ENCODE data around the gene CLEC17A. TPM values are rescaled to one million over a fixed set of nuclear protein-coding genes. Genes with fewer than 3 reads are reported as not detected.

CLEC17A gene
- total and polyA plus RNA-seq, 2 of the 13 experiments (the other 11 are each of a cell fraction or from before 2014, with no cell fraction given) = not detected

GRCh38 chr19:14571695-14572490 lies 11.0 kb upstream of the CLEC17A start, which contains the start of gene NDUFB7 (continued):
- no peak for TF ChIP-seq ZNF530 (CRISPR knock-in tag; IDR thresholded peaks at IDR 0.05; ENCODE audit: low read depth)
- peak; percentile 82 for TF ChIP-seq ZNF563 (CRISPR knock-in tag; IDR thresholded peaks at IDR 0.05)
- TF ChIP-seq ZNF280B (CRISPR knock-in tag; IDR thresholded peaks at IDR 0.05; ENCODE audit: borderline replicate concordance) = peak; percentile 78; the same call in 1 of the 2 replicates
- TF ChIP-seq JDP2 (CRISPR knock-in tag; IDR thresholded peaks at IDR 0.05; ENCODE audit: borderline replicate concordance) = no peak; the same call in 1 of the 2 replicates
- no peak for TF ChIP-seq DDIT3 (CRISPR knock-in tag; IDR thresholded peaks at IDR 0.05)
- no peak for TF ChIP-seq ZBTB8A (CRISPR knock-in tag; IDR thresholded peaks at IDR 0.05; ENCODE audit: borderline replicate concordance, low read depth)
- peak; percentile 53; the same call in 1 of the 2 replicates for TF ChIP-seq ZNF280D (CRISPR knock-in tag; IDR thresholded peaks at IDR 0.05)
- 0 out of 2 replicates have a peak, but pooled peaks have one; percentile 19 for TF ChIP-seq SKIL (CRISPR knock-in tag; IDR thresholded peaks at IDR 0.05; ENCODE audit: borderline replicate concordance)
- no peak for TF ChIP-seq ATM (IDR thresholded peaks at IDR 0.05; ENCODE audit: borderline replicate concordance)
- no peak for TF ChIP-seq STAG1 (CRISPR knock-in tag; IDR thresholded peaks at IDR 0.05)
- TF ChIP-seq ZNF768 (CRISPR knock-in tag; IDR thresholded peaks at IDR 0.05) = peak; percentile 73
- peak; percentile 91 for TF ChIP-seq CBX1 (IDR thresholded peaks at IDR 0.05; ENCODE audit: low read depth)
- TF ChIP-seq LBX2 (CRISPR knock-in tag; IDR thresholded peaks at IDR 0.05; ENCODE audit: borderline replicate concordance) = no peak
- no peak for TF ChIP-seq MATR3 (CRISPR knock-in tag; IDR thresholded peaks at IDR 0.05)
- no peak for TF ChIP-seq RERE (CRISPR knock-in tag; IDR thresholded peaks at IDR 0.05; ENCODE audit: low read depth)
